ENCODE data around the gene TTC7B. TPM values are rescaled to one million over a fixed set of nuclear protein-coding genes. Genes with fewer than 3 reads are reported as not detected.

The TTC7B gene
- total and polyA plus RNA-seq, 2 donors (not counting 3 experiments of a cell fraction or from before 2014, with no cell fraction given): 46.8 to 76.5 TPM

DNA sequence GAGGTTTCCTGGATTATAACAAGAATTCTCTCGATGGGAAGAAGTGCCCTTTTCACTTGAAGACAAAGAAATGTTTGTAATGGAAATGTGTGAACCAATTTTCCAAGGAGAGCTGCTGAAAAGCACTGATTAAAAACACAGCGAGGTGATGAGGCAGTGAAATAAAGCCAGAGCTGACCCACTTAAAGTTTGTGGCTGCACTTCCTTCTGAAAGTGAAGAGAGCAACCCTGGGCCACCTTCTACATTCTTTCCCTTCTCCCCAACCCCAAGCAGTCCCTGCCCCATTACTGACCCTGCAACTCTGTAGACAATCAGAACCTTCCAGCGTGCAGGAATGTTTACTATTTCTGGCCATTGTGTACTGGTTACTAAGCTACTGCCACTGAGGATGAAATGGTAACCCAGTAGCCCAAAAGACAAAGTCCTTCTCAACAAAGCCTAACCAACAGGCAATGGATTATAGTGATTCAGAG, 173.9 kb downstream of the TTC7B start:
- Histone ChIP-seq H3K9me3 (replicated peaks; ENCODE audit: control insufficient read depth, insufficient read depth, low read length) (no peaks in the 10 kb centered on the region), H3K79me2 (ENCODE audit: control insufficient read depth, insufficient read depth, low read length) (no peaks in the 10 kb centered on the region), H4K20me1 (replicated peaks; ENCODE audit: control insufficient read depth, extremely low read depth, insufficient read depth, low read length) (no peaks in the 10 kb centered on the region), H3K27me3 (ENCODE audit: control insufficient read depth in 2 of 2, insufficient read depth in 2 of 2, low read length in 2 of 2) (no peaks in the 10 kb centered on the region), H2AFZ (ENCODE audit: low read depth, low read length) (no peak overlapping the region), H3K4me1 (ENCODE audit: control insufficient read depth, extremely low read depth, insufficient read depth, low read length) (no peaks in the 10 kb centered on the region), H3K4me2 (ENCODE audit: insufficient read depth, low read length) (no peak overlapping the region), H3K9me1 (replicated peaks; ENCODE audit: control insufficient read depth, extremely low read depth, insufficient read depth, low read length) (no peaks in the 10 kb centered on the region), H3K9ac (replicated peaks; ENCODE audit: extremely low read depth, insufficient read depth, low read length) (no peak overlapping the region), H3K36me3 (ENCODE audit: control insufficient read depth in 2 of 2, extremely low read depth in 1 of 2, insufficient read depth in 2 of 2, low read length in 2 of 2) (peaks cover 2 to 8% of the 10 kb centered on the region in 2 experiments), H3K27ac (ENCODE audit: insufficient read depth, low read depth, low read length) (no peak overlapping the region), H3K4me3 (replicated peaks in 1 of 3; ENCODE audit: insufficient read depth in 1 of 3, low read depth in 1 of 3, low read length in 3 of 3) (no peak overlapping the region)
- ChIA-PET CTCF (interaction anchor here (0.8 to 1.5 kb wide), 6 partner anchors 12 to 116 kb away, joined by 3 to 4 read pairs (median 3); no protein-coding TSS in a partner anchor), POLR2A (interaction anchor here (1.0 kb wide), 1 partner anchor 245 kb away, joined by 3 read pairs; the partner anchor contains the start of gene CALM1)
- no TSS peak for BruUV-seq (replicated peaks)
- intact Hi-C loops (cut with micrococcal nuclease): loop anchor here (2.0 kb wide), 1 partner anchor 25 kb away; no protein-coding TSS in a partner anchor
- no peak for TF ChIP-seq MYC (IDR thresholded peaks at IDR 0.05; ENCODE audit: low read depth, low read length)
- no peak for TF ChIP-seq POLR2A (IDR thresholded peaks at IDR 0.05; ENCODE audit: low read depth, low read length)
- no peak for TF ChIP-seq FOS (IDR thresholded peaks at IDR 0.05; ENCODE audit: borderline replicate concordance, insufficient read depth, low read length)
- TF ChIP-seq MAX (IDR thresholded peaks at IDR 0.05; ENCODE audit: insufficient read depth, insufficient read length): no peak
- no peak for TF ChIP-seq GATA2 (IDR thresholded peaks at IDR 0.05; ENCODE audit: insufficient read depth, insufficient read length, low read depth, low read length)
- no peak for TF ChIP-seq EZH2 (IDR thresholded peaks at IDR 0.05; ENCODE audit: borderline replicate concordance, low read depth, low read length, severe bottlenecking)
- TF ChIP-seq POLR2AphosphoS5 (IDR thresholded peaks at IDR 0.05; ENCODE audit: insufficient read depth, low read depth, low read length): no peak
- TF ChIP-seq CTCF (IDR thresholded peaks at IDR 0.05; ENCODE audit: extremely low read depth in 1 of 2, insufficient read depth in 1 of 2, low read depth in 1 of 2, low read length in 2 of 2): no peak
- no peak for TF ChIP-seq JUN (IDR thresholded peaks at IDR 0.05; ENCODE audit: borderline replicate concordance, insufficient read depth, insufficient read length, low read depth)
- DNase-seq (ENCODE audit: low read depth, low spot score): peak; percentile 81
- dilution Hi-C loops (cut with MboI; ENCODE audit: extremely low pct_ligation_motif_present, low sequenced_read_pairs): no loop called here
- no peak for FAIRE-seq

All from endothelial cell of umbilical vein (primary cell).